ENCODE measurements around the gene MSMP.
A peak's percentile ranks its signal among the peaks of the same experiment; 100 is the strongest.

Gene MSMP

DNA sequence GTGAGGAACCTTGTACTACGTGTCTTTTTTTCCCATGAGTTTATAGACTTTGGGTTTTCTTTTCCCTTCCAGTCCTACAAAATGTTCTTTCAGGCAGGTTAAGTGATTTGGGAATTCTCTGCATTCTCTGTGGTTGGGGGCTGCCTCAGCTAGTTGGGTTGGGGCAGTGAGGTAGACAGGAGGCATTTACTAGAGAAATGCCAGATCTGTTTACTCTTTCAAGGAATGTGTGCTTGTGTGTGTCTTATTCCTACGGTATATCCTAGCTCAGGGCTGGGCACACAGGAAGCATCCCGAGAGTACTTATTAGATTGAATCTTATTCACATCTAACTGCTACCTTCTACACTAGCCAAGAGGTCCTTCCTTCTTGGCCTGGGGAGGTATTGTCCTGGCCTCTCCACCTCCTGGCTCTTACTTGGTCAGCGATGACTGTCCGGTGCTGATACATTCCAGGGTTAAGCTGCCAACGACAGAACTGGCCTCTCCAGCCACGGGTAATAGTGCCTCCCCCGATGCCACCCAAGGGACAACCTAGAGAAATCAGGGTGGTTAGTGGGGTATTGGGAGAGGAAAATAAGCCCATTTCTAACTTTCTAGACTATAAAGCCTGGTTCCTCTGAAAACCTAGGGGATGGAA lies 10.1 kb downstream of the MSMP start:
- DNase-seq (ENCODE audit: low read depth, low spot score), result no peak
- H3K4me3 ChIP-seq, result no peak overlapping the region
- H3K9me3 ChIP-seq (ENCODE audit: low read depth, low read length), result no peaks in the 10 kb centered on the region
- TF ChIP-seq FOXP2 (optimal IDR thresholded peaks at IDR 0.05; ENCODE audit: control extremely low read depth, extremely low read length, insufficient read depth), result no peak
- no peak for TF ChIP-seq POLR2AphosphoS5 (IDR thresholded peaks at IDR 0.05; ENCODE audit: borderline replicate concordance, low read depth, low read length)
- no peak for TF ChIP-seq EZH2 (IDR thresholded peaks at IDR 0.05)
- peaks cover 22% of the 10 kb centered on the region; the same call in 1 of the 2 replicates for H3K36me3 ChIP-seq (ENCODE audit: insufficient read depth, low read length)
- H3K9ac ChIP-seq (ENCODE audit: insufficient read length), result no peak overlapping the region
- H3K27ac ChIP-seq, result no peak overlapping the region

DNA sequence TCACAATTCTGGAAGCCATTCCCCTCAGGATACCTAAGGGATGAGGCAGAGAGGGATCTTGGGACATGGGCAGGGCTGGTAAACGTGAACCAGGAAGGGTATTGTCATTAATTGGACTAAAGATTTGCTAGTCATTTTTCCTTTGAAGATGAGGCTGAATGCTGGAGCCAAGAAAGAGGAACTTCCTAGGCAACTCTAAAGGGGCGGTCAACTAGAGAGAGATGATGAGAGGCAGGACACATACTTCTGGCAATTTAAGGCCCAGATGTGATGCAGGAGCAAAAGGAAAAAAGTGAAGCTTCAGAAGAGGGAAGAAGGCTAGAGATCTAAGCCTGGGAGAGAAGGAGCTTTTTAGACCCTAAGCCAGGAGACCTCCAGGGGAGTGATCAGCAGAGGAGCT lies 10.6 kb downstream of the MSMP start:
- no peak for DNase-seq (ENCODE audit: low read depth, low spot score)
- H3K9me3 ChIP-seq (ENCODE audit: low read depth, low read length), result no peaks in the 10 kb centered on the region
- H3K9ac ChIP-seq (ENCODE audit: insufficient read length), result no peak overlapping the region

DNA sequence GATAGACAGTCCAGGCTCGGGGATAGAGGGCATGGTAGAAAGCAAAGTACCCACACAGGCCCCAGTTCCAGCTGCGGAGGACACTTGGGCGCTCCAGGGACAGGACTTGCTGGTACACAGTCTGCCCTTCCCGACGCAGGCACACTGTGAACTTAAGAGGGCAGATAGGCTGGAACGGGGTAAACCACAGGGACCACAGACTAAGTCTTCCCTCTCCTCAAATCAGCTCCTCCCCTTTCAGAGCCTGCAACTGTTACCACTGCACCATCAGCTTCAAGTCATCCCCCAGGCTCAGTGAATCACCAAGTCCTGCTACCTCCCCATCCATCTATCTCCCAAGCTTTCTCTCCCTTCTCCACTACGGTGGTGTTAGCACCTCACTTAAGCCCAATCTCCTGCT lies 12.3 kb downstream of the MSMP start:
- no peak for DNase-seq (ENCODE audit: low read depth, low spot score)
- TF ChIP-seq POLR2AphosphoS5 (IDR thresholded peaks at IDR 0.05; ENCODE audit: borderline replicate concordance, low read depth, low read length), result no peak
- Histone ChIP-seq H3K27ac (no peak overlapping the region), H3K4me3 (no peak overlapping the region), H3K36me3 (ENCODE audit: insufficient read depth, low read length) (peaks cover 44% of the 10 kb centered on the region; the same call in 1 of the 2 replicates), H3K9ac (ENCODE audit: insufficient read length) (no peak overlapping the region), H3K9me3 (ENCODE audit: low read depth, low read length) (no peaks in the 10 kb centered on the region)

More for the DNA sequence above, 10.6 kb downstream of the MSMP start:
- no peak overlapping the region for H3K4me3 ChIP-seq
- H3K27ac ChIP-seq, result no peak overlapping the region
- TF ChIP-seq POLR2AphosphoS5 (IDR thresholded peaks at IDR 0.05; ENCODE audit: borderline replicate concordance, low read depth, low read length) (no peak), FOXP2 (optimal IDR thresholded peaks at IDR 0.05; ENCODE audit: control extremely low read depth, extremely low read length, insufficient read depth) (no peak), EZH2 (IDR thresholded peaks at IDR 0.05) (no peak)
- H3K36me3 ChIP-seq (ENCODE audit: insufficient read depth, low read length), result peaks cover 27% of the 10 kb centered on the region; the same call in 1 of the 2 replicates

DNA sequence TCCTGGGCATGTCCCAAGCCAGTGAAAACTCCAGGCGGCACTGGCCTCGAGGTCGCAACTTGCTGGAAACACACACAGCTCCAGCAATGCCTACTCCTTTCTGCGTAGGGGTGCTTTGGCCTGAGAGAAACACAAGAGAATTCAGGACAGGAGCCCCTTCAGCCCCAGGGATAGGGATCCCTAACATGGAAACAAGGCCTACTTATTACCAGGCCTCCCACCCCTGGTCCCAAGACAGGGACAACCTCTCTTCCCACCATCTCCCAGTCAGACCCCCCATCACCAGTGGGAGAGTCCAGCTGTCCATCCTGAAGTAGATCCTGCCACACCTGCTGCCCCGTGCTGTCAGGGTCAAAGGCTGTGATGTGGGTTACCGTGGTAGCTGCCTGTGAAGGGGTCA lies 13.8 kb downstream of the MSMP start:
- TF ChIP-seq EZH2 (IDR thresholded peaks at IDR 0.05) (no peak), POLR2AphosphoS5 (IDR thresholded peaks at IDR 0.05; ENCODE audit: borderline replicate concordance, low read depth, low read length) (no peak), FOXP2 (optimal IDR thresholded peaks at IDR 0.05; ENCODE audit: control extremely low read depth, extremely low read length, insufficient read depth) (no peak)
- DNase-seq (ENCODE audit: low read depth, low spot score), result no peak
- no peak overlapping the region for H3K9ac ChIP-seq (ENCODE audit: insufficient read length)
- H3K36me3 ChIP-seq (ENCODE audit: insufficient read depth, low read length), result peaks cover 53% of the 10 kb centered on the region; the same call in 1 of the 2 replicates
- no peak overlapping the region for H3K27ac ChIP-seq
- no peak overlapping the region for H3K4me3 ChIP-seq
- no peaks in the 10 kb centered on the region for H3K9me3 ChIP-seq (ENCODE audit: low read depth, low read length)

DNA sequence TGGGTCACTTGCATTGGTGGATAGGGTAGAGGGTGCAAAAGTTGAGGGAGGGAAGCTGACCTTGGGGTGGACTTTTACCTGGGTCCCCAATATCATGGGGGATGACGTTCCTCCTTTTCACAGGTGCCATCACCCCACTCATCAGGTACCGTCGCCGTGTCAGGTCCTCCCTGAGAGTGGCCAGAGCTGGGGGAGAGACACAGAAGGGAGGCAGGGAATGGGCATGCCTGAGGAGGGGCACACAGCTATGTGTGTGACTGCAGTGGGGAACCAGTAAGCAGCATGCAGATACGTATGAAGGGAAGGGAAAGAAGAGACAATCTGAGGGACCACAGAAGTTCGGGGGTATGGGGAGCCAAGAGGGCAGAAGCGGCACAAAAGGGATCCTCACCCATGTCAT lies 15.2 kb downstream of the MSMP start:
- TF ChIP-seq EZH2 (IDR thresholded peaks at IDR 0.05) (no peak), FOXP2 (optimal IDR thresholded peaks at IDR 0.05; ENCODE audit: control extremely low read depth, extremely low read length, insufficient read depth) (no peak), POLR2AphosphoS5 (IDR thresholded peaks at IDR 0.05; ENCODE audit: borderline replicate concordance, low read depth, low read length) (no peak)
- H3K4me3 ChIP-seq, result no peak overlapping the region
- no peak for DNase-seq (ENCODE audit: low read depth, low spot score)
- H3K9me3 ChIP-seq (ENCODE audit: low read depth, low read length), result no peaks in the 10 kb centered on the region
- no peak overlapping the region for H3K9ac ChIP-seq (ENCODE audit: insufficient read length)
- H3K36me3 ChIP-seq (ENCODE audit: insufficient read depth, low read length), result peaks cover 50% of the 10 kb centered on the region; the same call in 1 of the 2 replicates
- H3K27ac ChIP-seq, result no peak overlapping the region

DNA sequence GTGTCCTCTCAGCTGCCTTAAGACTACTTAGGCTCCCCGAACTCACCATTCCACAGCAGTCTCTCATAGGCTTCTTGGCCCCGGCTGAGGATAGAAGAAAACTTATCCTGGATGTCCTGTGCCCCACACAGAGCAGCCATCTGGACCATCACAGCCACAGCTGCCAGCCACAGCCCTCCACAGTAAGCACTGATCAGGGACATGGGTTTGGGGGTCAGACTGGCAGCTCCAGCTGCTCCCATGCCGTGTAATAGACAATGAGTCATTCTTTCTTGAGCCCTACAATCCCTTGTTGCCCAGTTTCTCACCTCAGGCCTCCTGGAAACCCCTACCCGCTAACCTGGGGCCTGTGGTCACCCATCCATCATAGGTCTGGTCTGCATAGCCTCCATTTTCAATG lies 15.9 kb downstream of the MSMP start:
- no peak overlapping the region for H3K27ac ChIP-seq
- H3K4me3 ChIP-seq, result no peak overlapping the region
- no peak overlapping the region for H3K9ac ChIP-seq (ENCODE audit: insufficient read length)

DNA sequence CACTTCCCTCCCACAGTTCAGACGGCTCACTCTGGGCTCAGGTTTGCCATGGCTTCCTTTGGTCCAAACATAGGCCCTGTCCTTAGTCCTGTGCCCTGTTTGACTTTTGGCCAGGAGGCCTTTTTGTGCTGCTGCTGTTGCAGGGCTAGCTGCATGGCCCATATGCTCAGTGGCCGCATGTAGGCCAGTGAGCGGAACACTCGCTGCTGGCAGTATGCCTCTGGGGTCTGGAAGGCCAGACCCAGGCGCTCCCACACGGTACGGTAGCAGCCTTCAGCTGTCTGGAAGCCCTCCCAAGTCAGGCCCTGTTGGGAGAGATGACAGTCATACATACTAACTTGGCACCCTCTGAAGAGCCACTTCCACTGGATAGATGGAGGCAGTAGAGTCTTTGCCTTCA lies 16.9 kb downstream of the MSMP start:
- H3K4me3 ChIP-seq, result no peak overlapping the region
- no peaks in the 10 kb centered on the region for H3K9me3 ChIP-seq (ENCODE audit: low read depth, low read length)
- peaks cover 46% of the 10 kb centered on the region; the same call in 1 of the 2 replicates for H3K36me3 ChIP-seq (ENCODE audit: insufficient read depth, low read length)
- H3K27ac ChIP-seq, result no peak overlapping the region
- H3K9ac ChIP-seq (ENCODE audit: insufficient read length), result no peak overlapping the region
- DNase-seq (ENCODE audit: low read depth, low spot score), result no peak
- TF ChIP-seq EZH2 (IDR thresholded peaks at IDR 0.05) (no peak), FOXP2 (optimal IDR thresholded peaks at IDR 0.05; ENCODE audit: control extremely low read depth, extremely low read length, insufficient read depth) (no peak), POLR2AphosphoS5 (IDR thresholded peaks at IDR 0.05; ENCODE audit: borderline replicate concordance, low read depth, low read length) (no peak)

More for the DNA sequence above, 15.9 kb downstream of the MSMP start:
- no peak for TF ChIP-seq POLR2AphosphoS5 (IDR thresholded peaks at IDR 0.05; ENCODE audit: borderline replicate concordance, low read depth, low read length)
- no peak for TF ChIP-seq EZH2 (IDR thresholded peaks at IDR 0.05)
- no peak for TF ChIP-seq FOXP2 (optimal IDR thresholded peaks at IDR 0.05; ENCODE audit: control extremely low read depth, extremely low read length, insufficient read depth)
- Histone ChIP-seq H3K9me3 (ENCODE audit: low read depth, low read length) (no peaks in the 10 kb centered on the region), H3K36me3 (ENCODE audit: insufficient read depth, low read length) (peaks cover 46% of the 10 kb centered on the region; the same call in 1 of the 2 replicates)
- no peak for DNase-seq (ENCODE audit: low read depth, low spot score)

DNA sequence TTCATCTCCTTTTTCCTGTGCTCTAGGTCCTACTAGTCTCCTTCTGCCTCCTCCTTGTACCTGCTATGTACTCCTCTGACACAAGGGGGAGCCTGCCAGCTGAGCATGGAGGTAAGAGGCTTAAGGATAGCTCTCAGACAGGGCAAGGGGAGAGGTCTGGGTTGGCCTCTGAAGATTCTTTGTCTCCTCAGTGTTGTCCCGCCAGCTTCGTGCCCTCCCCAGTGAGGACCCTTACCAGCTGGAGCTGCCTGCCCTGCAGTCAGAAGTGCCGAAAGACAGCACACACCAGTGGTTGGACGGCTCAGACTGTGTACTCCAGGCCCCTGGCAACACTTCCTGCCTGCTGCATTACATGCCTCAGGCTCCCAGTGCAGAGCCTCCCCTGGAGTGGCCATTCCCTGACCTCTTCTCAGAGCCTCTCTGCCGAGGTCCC lies 17.9 kb downstream of the MSMP start:
- Histone ChIP-seq H3K27ac (no peak overlapping the region), H3K9me3 (ENCODE audit: low read depth, low read length) (no peaks in the 10 kb centered on the region), H3K4me3 (no peak overlapping the region), H3K9ac (ENCODE audit: insufficient read length) (no peak overlapping the region), H3K36me3 (ENCODE audit: insufficient read depth, low read length) (peaks cover 46% of the 10 kb centered on the region; the same call in 1 of the 2 replicates)
- TF ChIP-seq EZH2 (IDR thresholded peaks at IDR 0.05) (no peak), FOXP2 (optimal IDR thresholded peaks at IDR 0.05; ENCODE audit: control extremely low read depth, extremely low read length, insufficient read depth) (no peak), POLR2AphosphoS5 (IDR thresholded peaks at IDR 0.05; ENCODE audit: borderline replicate concordance, low read depth, low read length) (no peak)
- DNase-seq (ENCODE audit: low read depth, low spot score), result peak; percentile 20

DNA sequence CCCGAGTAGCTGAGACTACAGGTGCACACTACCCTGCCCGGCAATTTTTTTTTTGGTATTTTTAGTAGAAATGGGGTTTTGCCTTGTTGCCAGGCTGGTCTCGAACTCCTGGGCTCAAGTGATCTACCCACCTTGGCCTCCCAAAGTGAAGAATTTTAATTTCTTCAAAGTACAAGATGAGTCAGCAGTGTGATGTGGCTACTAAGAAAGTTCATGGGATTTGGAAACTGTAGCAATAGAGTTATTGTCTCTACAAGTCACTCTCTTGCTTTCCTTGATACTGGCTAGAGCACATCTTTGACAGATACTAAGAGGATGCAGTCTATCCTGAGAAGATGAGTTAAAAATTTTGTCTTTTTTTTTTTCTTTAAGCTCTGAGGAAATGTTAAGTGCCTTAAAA lies 20.0 kb downstream of the MSMP start:
- Histone ChIP-seq H3K36me3 (ENCODE audit: insufficient read depth, low read length) (peaks cover 37% of the 10 kb centered on the region; the same call in 1 of the 2 replicates), H3K27ac (no peak overlapping the region), H3K4me3 (no peak overlapping the region), H3K9ac (ENCODE audit: insufficient read length) (no peak overlapping the region), H3K9me3 (ENCODE audit: low read depth, low read length) (no peaks in the 10 kb centered on the region)
- DNase-seq (ENCODE audit: low read depth, low spot score), result no peak
- no peak for TF ChIP-seq POLR2AphosphoS5 (IDR thresholded peaks at IDR 0.05; ENCODE audit: borderline replicate concordance, low read depth, low read length)
- TF ChIP-seq FOXP2 (optimal IDR thresholded peaks at IDR 0.05; ENCODE audit: control extremely low read depth, extremely low read length, insufficient read depth), result no peak
- no peak for TF ChIP-seq EZH2 (IDR thresholded peaks at IDR 0.05)

Measured in SK-N-MC (cell line).